GM19328 (cell line): ENCODE results near the gene CHAF1A.

Source experiments
- ATAC-seq: cut with Tn5 transposase; IDR thresholded peaks from one replicate; pipeline ENCODE4 v1.9.1; 2021; ENCODE audit warnings: mild to moderate bottlenecking, moderate library complexity; ENCODE audit not compliant: unreplicated experiment

The CHAF1A gene

GRCh38 chr19:4452230-4452990 is 50.0 kb downstream of the CHAF1A start:
- ATAC-seq, result no peak

DNA sequence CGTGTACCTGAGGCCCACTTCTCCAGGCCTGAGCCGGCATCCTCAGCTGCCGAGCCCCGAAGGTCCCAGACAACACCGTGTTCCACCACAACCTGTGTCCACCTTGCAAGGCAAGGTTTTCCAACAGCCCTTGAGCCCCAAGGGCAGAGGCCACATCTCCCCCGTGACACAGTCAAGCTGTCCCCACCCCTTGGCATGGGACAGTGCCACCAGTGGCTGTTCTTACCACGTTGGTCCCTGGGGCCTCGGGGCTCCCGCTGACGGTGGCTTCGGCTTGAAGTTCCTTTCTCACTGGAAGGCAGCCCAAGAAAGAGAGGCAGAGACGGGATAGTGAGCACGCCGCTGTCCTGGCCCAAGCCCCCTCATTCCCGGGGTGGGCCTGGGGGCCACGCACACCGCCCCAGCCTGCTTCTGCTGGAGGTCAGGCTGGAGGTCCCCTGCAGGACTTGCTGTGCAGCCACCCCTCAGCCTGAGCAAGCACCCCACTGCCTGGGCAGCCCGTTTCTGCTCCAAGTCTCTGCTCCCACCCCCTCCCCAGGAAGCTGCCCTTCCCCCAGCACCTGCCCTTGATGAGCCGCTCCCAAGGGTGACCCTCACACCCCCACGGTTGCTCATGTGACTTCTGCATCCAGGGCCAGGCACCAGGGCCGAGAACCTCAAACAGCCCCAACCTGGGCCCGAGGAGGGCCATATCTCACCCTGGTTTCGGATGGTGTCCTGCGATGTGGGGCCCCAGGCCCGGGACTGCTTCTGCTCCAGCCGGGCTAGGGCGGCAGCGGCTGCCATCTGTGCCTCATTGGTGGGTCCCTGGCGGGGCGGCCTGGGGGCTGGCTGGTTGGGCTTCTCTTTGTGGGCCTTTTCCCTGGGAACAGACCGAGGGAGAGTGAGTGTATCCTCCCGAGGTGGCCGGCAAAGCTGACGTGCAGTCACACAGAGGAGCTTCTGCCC is 51.1 kb downstream of the CHAF1A start:
- ATAC-seq, result no peak

GRCh38 chr19:4454747-4455718 is 52.6 kb downstream of the CHAF1A start:
- ATAC-seq, result no peak

DNA sequence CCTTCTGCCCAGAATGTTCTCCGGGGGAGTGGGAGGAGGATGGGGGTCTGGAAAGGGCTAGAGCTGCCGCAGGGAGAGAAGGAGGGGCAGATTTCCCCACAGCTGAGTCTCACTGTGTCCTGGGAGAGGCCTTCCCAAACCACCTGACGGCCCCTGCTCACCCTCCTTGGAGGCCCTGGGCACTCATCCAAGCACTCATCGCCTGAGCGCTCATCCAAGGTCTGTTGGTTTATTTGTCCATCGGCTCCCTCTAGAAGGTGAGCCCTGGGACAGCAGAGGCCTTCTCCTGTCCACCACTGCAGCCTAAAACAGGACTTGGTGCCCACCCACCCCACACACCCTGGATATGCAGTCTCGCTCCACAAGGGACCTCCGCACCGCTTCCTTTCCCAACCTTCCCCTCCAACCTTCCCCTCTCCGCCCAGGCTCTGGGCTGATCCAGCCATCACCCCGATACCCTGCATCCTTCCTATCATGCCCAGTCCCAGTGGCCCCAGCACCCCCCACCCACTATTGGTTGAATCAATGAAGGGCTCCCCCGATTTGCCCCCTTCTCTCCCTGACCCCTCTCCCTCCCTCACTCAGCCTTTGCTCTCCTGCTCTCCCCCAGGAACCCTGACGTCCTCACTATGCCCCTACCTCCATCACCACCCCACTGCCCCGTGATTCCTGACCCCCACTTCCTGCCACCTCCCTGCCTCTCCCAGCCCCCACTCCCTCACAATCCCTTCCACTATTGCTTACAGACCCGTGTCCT is 53.5 kb downstream of the CHAF1A start:
- ATAC-seq, result no peak

DNA sequence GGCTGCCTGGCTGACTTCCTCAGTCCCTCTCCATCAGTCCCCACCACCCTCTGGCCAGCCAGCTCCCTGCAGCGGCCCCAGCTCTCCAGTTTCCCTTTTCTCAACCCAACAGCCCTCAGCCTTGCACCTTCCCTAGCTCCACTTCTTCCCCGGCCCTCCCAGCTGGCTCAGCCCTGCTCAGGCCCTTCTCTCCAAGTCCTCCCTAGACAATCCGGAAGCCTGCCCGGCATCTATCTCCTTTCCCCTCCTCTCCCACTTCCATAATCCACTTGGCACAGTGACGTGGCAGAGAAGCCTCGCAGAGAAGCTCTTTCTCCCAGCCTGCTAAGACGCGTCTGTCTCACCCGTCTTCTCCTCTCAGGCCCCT is 54.0 kb downstream of the CHAF1A start:
- ATAC-seq, result no peak

DNA sequence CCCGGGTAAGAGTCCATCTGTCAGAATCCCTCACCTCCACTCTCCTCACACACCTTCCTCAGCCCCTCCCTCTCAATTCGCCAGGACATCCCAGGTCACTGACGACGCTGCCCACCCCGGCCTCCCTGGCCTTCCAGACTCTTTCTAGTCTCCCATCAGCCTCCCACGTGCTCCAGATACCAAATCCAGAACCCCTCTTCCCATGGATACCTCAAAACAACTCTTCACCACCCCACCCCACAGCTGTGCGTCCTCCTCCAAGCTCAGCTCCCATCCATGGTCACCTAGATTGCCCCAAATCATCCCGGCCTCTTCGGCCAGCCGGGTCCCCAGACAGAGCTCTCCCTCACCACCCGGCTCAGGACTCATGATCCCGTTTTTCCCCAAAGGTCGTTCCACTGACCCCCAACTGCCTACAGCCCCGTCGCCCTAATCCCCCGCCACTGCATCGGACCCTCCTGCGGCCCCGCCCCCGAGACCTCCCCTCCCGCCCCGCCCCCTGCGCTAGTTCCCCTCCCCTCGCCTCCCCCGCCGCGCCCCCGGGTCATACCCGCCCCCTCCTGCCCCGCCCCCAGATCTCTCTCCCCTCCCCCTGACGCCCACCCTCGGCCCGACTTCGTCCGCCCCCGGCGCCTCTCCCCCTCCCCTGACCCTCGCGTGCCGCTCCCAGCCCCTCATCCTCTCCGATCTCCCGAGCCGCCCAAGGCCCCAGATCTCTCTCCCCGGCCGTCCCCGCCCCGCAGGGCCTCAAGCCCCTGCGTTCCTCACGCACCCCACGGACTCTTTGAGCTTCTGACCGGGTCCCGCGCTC is 54.6 kb downstream of the CHAF1A start:
- peak; percentile 23 for ATAC-seq

GRCh38 chr19:4457654-4458395 is 55.4 kb downstream of the CHAF1A start, which contains the start of gene UBXN6:
Gene UBXN6, minus strand, starts transcription at chr19:4457794. Its CDS starts 97 bp downstream, at chr19:4457697.
- ATAC-seq, result peak; percentile 85

DNA sequence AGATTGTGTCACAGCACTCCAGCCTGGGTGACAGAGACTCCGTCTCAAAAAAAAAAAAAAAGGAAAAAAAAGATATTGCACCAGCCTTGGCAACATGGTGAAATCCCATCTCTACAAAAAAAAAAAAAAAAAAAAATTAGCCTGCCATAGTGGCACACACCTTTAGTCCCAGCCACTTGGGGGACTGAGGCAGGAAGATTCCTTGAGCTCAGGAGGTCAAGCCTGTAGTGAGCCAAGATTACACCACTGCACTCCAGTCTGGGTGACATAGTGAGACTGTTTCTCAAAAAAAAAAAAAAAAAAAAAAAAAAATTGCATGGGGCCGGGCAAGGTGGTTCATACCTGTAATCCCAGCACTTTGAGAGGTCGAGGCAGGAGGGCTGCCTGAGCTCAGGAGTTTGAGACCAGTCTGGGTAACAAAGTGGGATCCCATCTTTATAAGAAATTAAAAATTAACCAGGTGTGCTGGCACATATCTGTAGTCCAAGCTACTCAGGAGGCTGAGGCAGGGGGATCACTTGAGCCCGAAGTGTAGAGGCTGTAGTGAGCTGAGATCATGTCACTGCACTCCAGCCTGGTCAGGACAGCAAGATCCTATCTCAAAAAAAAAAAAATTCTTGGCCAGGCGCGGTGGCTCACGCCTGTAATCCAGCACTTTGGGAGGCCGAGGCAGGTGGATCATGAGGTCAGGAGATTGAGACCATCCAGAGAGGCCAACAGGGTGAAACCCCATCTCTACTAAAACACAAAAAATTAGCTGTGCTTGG is 62.6 kb downstream of the CHAF1A start:
- ATAC-seq, result no peak

GRCh38 chr19:4467835-4468234 is 65.4 kb downstream of the CHAF1A start:
- no peak for ATAC-seq

DNA sequence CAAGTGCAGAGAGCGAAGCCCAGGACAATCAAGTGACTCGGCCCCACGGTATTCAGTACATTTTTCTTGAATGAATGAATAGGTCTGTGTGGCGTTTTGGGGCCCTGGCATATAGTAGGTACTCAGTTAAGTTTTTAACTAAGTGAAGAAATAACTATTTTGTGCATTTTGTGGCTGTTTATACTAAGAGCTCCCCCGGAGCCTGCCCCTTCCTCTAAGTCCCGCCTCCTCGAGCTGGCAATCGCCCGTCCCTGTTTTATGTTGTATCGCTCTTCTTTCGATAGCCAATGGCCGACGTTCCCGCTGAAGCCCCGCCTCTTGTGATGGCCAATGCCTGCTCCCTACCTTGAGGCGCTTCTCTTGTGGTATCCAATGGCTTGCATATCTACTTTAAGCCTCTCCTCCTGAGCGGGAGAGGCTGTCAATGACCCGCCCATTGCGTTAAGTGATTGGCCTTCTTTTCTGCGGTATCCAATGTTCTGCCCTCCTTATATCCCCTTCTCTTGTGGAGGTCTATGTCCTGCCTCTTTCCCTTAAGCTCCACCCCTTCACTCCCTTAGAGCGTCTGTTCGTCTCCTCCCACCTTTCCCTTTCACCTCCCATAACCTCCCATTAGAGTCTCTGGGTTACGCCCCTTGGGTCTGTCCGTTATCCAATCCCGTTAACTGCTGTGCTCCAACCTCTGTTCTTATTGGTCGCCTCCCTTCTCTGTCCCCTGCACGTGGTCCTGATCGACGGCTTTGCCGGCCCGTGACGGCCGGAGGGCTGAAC is 69.1 kb downstream of the CHAF1A start:
- peak; percentile 92 for ATAC-seq

GRCh38 chr19:4472174-4472974 is 69.9 kb downstream of the CHAF1A start, which contains the start of gene HDGFL2:
Gene HDGFL2, plus strand, starts transcription at chr19:4472297. Its CDS starts 54 bp downstream, at chr19:4472351.
- ATAC-seq, result peak; percentile 3

DNA sequence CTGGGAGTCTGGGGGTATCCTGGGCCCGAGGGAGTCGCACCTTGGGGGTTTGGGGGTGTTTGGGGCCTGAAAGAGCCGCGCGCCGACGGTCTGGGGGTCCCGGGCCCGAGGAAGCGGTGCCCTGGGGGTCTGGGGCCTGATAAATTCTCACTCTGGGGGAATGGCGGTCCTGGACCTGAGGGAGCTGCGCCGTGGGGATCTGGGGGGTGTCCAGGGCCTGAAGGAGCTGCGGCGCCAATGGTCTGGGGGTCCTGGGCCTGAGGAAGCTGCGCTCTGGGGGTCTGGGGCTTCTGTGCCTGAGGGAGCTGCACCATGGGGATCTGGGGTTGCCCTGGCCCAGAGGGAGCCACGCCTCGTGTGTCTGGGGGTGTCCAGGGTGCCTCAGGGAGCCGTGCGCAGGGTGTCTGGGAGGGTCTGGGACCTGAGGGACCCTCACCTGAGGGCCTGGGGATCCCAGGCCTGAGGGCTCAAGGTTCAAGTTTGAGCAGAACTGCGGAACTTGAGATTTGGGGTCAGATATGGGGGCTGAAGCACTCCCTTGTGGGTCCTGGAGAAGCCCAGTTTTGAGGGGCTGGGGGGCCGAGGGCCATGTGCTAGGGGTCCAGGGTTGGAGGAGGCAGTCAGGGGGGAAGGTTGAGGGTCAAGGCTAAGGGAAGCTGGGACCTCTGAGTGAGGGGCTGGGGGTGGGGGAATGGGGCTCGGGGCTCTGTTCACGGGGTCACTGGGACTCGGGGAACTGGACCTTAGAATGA is 70.7 kb downstream of the CHAF1A start:
- ATAC-seq, result no peak

DNA sequence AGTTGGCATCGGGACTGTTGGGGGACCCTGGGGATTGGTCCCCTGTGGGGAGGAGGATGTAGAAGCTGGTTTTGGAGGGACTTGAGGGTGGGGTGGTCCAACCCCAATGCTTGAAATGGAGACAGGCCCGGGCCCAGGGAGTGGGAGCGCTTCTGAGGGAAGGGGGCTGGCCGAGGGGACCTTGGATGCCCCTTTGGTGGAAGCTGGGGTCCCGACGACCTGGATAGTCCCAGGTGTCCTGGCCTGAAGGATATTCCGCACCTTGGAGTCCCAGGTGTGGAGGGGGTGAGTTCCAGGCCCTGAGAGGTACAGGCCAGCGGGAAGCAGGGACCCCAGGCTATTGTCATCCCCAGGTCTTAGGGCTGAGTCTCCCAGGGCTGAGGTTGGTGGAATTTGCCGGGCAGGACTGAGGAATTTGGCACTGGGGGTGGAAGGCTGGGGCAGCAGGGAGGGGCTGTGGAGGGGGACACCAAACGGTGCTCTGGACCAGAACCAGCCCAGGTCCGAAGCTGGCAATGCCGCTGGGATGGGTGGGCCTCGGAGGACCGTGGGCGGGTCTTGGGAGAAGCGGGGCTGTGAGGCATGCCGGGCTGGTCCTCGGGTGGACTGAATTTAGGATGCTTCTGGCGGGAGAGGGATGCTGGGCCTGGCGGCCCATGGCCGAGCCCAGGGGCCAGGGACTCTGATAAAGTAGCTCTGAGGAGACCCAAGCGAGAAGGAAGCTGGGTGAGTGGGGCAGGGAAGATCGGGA is 71.5 kb downstream of the CHAF1A start:
- no peak for ATAC-seq

- no peak for ATAC-seq
These were observed 72.1 kb downstream of the CHAF1A start for GRCh38 chr19:4474514-4475022.
